GM21717 (cell line): ENCODE data around the gene PPP1R26.
"Not testable (repeated sequence)": the region's sequence is repeated elsewhere in the genome, so short reads cannot be mapped to it uniquely, and the experiment has no call there.

Experiments used
- ATAC-seq: cut with Tn5 transposase; IDR thresholded peaks from one replicate; pipeline ENCODE4 v1.9.1; 2021; ENCODE audit warnings: mild to moderate bottlenecking, moderate library complexity; ENCODE audit not compliant: unreplicated experiment

PPP1R26 gene

DNA sequence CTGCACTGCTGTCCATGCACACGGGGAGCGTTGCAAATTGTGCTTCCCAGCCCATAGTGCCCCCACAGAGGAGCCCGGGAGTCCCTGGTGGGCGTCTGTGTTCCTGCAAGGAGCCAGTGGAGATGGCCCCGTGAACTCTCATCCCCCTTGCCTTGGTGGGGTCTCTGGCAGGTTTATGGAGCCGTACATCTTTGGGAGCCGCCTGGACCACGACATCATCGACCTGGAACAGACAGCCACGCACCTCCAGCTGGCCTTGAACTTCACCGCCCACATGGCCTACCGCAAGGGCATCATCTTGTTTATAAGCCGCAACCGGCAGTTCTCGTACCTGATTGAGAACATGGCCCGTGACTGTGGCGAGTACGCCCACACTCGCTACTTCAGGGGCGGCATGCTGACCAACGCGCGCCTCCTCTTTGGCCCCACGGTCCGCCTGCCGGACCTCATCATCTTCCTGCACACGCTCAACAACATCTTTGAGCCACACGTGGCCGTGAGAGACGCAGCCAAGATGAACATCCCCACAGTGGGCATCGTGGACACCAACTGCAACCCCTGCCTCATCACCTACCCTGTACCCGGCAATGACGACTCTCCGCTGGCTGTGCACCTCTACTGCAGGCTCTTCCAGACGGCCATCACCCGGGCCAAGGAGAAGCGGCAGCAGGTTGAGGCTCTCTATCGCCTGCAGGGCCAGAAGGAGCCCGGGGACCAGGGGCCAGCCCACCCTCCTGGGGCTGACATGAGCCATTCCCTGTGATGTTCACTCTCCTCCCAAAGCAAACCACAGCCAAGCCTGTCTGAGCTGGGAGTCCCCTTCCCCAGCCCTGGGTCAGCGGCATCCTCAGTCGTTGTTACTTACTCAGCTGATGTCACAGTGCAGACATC lies 24.0 kb downstream of the PPP1R26 start:
- ATAC-seq = no peak

DNA sequence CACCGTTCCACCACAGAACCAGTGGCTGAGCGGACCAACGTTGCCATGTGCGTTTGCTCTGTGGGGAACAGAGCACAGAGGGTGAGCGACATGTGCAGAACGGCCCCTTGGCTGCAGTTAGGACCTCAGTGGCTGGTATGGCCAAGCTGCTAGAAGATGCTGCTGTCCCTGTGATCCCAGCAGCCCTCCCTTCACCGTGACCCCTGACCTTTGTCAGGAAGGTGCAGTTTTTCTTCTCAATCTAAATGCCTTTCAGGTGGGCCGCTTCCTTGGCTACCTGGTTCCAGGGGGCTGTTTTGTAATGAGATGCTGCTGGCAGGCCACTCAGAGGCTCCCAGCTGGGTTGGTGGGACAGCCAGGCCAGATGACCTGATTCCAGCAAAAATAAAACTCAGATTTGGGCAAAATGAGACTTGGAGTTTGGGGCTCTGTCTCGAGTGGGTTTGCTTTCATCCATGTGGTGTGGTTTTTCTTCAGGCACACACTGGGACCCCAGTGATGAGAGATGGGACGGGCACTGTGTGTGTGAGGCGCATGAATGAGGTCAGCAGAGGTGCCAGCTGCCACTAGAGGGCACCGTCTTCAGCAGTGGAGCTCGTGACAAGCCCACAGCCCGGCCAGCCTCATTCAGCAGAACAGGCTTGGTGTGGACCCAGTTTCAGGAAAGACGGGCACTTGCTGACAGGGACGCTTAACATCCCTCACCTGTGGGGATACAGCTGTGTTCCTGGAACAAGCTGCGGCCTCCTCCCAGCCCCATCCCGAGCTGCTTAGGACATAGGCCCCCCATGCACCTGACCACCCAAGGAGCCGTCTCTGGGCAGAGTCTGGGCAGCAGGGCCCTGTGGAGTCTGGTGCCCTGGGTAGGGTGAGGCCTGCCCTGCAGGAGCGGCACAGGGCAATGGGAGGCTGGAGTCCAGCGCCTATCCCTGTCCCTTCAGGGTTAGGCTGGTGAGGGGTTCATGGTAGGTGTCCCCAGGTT lies 25.0 kb downstream of the PPP1R26 start:
- no peak for ATAC-seq

DNA sequence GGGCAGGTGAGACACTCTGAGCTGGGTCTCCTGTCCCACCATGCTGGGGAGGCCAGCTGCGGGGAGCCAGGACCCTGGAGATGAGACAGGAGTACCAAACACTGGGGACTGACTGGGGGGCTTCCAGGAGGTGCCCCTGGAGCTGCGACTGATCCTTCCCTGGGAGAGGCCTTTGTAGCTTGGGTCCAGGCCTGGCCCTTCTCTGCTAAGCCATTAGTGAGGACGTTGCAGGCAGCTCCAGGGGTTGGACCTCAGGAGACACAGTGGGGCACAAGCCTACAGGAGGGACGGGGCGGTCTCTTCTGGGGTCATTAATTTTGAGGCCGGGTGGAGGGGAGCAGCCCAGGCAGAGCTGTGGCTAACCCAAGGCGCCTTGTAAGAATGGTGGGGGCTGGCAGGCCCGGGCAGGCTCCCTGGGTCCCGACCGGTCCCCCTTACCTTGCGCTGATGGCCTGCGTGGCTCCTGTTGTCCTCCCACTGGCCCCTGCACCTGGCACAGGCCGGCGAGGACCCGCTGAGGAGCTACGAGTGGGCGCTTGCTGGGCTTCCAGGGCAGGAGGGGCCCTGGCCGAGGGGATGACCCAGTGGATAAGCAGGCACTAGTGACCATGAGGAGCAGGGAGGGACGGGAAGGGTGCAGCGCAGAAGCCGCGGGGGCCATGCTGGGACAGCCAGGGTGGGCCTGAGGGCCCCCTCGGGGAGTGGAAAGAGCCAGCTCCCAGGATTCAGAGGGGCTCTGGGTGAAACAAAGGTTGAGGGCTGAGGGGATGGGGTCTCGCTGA lies 26.0 kb downstream of the PPP1R26 start:
- no peak for ATAC-seq

DNA sequence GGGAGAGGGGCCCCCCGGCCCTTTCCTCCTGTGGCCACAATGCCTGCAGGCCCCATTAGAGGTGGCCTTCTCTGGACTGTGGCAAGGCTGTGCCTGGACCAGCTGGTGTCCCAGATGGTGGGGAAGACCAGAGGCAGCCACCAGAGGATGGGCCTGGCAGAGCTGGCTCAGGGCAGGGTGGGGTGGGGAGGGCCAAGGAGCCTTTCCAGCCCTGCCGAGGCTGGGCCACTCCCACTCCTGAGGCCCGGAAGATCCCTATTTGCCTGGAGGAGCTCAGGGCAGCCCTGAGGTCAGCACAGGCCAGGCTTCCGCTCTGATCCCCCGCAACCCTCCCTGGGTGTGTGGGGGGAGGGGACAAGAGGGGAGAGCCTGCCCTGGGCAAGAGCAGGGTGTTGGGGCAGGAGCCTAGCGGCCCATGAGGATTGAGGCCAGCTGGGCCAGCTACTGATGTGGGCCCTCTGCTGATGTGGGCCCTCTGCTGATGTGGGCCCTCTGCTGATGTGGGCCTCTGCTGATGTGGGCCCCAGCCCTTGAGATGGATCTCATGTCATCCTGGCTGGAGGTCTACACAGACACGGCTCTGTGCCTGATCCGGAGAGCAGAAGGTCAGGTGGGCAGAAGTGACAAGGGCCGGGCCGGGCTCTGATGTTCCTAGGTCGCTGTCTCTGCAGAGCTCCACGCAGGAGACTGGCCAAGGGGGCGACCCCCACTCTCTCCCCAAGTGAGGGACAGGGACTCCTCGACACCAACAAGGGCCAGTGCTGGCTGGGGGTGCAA lies 26.9 kb downstream of the PPP1R26 start:
- ATAC-seq = no peak

GRCh38 chr9:135507104-135508035 lies 27.8 kb downstream of the PPP1R26 start:
- ATAC-seq = no peak

DNA sequence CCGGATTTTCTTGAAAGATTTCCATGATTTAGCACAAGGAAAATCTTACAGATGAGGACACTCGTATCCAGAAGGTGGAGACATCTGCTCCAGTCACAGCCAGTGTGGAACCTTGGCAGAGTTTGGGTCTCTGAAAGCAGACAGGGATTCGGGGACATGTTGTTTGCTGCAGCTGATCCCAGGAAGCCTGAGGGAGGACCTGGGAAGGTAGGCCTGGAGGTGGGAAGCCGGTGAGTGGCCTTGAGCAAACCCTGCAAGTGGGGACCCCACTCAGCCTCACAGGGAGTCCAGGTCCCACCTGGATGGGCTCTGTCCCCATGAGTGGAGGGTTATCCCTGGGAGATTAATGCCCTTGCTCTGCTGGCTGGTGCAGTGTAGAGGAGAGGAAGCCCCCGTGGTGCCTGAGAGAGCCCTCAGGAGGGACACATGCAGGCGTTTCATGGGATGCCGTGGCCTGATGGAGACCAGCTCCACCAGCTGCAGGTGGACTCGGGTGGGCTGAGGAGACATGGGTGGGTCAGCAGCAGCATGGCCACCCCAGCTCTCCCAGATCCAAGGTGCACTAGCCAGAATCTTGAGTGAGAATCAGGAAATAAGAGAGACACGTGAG lies 28.7 kb downstream of the PPP1R26 start:
- ATAC-seq = no peak

- no peak for ATAC-seq
These were observed 29.9 kb downstream of the PPP1R26 start for GRCh38 chr9:135509458-135509857.

DNA sequence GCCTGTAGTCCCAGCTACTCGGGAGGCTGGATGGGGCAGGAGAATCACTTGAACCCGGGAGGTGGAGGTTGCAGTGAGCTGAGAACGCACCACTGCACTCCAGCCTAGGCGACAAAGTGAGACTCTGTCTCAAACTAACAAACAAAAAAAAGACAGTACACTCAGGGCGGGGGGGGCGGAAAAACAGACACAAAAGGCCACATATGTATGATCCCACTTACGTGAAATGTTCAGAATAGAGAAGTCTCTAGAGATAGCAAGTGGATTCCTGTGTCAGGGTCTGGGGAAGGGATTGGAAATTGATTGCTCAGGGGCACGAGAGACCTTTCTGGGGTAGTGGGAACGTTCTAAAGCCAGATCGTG lies 32.6 kb downstream of the PPP1R26 start:
- no peak for ATAC-seq

GRCh38 chr9:135512904-135513303 lies 33.3 kb downstream of the PPP1R26 start:
- ATAC-seq = no peak

DNA sequence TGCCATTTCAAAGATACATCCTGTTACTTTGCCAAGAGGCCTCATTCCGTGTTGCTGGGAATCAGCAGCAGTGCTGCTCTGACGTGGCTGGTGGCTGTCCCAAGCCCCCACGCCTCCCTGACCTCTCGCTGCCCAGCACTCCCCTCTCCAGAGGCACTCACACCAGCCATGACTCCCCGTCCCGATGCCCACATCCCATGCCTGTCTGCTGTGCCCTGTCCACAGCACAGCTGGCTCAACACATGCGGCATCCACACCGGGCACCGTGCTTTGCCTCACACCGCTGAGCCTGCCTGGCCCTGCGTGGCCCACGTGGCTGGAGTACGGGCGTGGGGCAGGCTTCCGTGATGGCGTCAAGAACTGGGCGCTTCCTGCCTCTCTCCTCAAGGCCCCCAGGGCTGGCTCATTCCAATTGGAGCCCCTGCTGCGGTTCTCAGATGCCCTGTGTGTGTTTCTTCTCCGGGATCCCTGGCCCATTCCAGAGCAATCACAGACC lies 33.8 kb downstream of the PPP1R26 start:
- ATAC-seq = no peak

GRCh38 chr9:135513906-135514305 lies 34.3 kb downstream of the PPP1R26 start:
- not testable (repeated sequence) for ATAC-seq

- ATAC-seq = no peak
These were observed 34.9 kb downstream of the PPP1R26 start for GRCh38 chr9:135514342-135515082.

- ATAC-seq = no peak
These were observed 35.7 kb downstream of the PPP1R26 start for GRCh38 chr9:135515083-135515951.

- no peak for ATAC-seq
These were observed 36.7 kb downstream of the PPP1R26 start for GRCh38 chr9:135516132-135516860.

DNA sequence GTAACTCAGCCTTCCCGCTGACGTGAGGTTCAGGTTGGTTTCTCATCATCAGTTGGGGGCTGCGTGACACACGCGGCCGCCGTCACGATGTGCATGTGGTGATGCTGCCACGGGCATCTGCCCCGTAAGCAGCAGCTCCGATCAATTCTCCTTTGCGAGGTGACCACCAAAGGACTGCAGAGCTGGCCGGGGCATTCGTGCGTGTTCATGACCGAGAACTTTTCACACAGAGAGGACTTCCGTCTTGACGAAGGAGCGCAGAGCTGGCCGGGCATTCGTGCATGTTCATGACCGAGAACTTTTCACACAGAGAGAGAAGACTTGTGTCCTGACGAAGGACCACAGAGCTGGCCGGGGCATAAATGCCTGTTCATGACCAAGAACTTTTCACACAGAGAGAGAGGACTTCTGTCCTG lies 37.8 kb downstream of the PPP1R26 start:
- ATAC-seq = no peak
